Kidney epithelial cell (primary cell): Measurements from ENCODE around the gene GALNT9. TPM values are rescaled to one million over a fixed set of nuclear protein-coding genes. Genes with fewer than 3 reads are reported as not detected.

Experiments
- DNase-seq: peaks from one replicate; pipeline ENCODE4 v3.0.0-alpha.2; 2010; ENCODE audit warnings: low read depth
- H3K27me3 ChIP-seq: 2 replicates; pipeline ENCODE4 v1.6.0; 2011; ENCODE audit warnings: low read length; ENCODE audit not compliant: control insufficient read depth, insufficient read depth
- H3K36me3 ChIP-seq: 2 replicates; pipeline ENCODE4 v1.5.1; 2011; ENCODE audit warnings: low read length; ENCODE audit not compliant: control insufficient read depth, insufficient read depth
- H3K4me3 ChIP-seq: 2 replicates; pipeline ENCODE4 v1.5.1; 2011; ENCODE audit warnings: low read depth, mild to moderate bottlenecking, control low read depth, low read length
- total RNA-seq: library from RNA; depleted of rRNA; stranded (reverse); fragments of >200 nt; gene quantifications from 2 replicates; pipeline ENCODE4 v1.2.3, GENCODE V29; 2015
- TF ChIP-seq, protein P1 (sequence below): IDR thresholded peaks from 2 replicates; pipeline ENCODE4 v1.5.1; 2011; ENCODE audit warnings: mild to moderate bottlenecking, moderate library complexity, low read length, control low read depth, inconsistent platforms; ENCODE audit not compliant: insufficient read depth, poor library complexity, severe bottlenecking

Gene GALNT9
- total RNA-seq, 1 donor from 2014 or later: 1.5 TPM

DNA sequence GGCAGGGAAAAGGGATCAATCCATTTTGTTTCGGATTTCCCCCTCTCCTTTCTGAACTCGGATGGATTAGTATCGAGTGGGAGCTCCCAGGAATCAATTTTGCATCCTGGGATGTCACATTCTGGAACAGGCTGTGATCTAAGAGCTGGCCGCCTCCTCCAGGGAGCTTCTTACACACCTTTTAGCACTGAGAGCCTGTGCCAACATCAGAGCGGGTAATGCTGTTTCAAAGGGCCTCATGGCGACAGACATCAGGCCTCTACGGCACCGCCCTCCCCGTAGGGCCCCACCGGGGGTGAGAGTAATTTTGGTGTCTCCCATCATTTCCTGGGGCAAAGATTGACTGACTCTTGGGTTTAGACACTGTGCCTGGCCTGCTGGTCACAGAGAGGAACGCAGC is 2.7 kb downstream of the GALNT9 start:
- Histone ChIP-seq H3K36me3 (no peaks in the 10 kb centered on the region), H3K4me3 (no peak overlapping the region), H3K27me3 (peaks cover 64% of the 10 kb centered on the region)
- TF ChIP-seq, protein P1, sequence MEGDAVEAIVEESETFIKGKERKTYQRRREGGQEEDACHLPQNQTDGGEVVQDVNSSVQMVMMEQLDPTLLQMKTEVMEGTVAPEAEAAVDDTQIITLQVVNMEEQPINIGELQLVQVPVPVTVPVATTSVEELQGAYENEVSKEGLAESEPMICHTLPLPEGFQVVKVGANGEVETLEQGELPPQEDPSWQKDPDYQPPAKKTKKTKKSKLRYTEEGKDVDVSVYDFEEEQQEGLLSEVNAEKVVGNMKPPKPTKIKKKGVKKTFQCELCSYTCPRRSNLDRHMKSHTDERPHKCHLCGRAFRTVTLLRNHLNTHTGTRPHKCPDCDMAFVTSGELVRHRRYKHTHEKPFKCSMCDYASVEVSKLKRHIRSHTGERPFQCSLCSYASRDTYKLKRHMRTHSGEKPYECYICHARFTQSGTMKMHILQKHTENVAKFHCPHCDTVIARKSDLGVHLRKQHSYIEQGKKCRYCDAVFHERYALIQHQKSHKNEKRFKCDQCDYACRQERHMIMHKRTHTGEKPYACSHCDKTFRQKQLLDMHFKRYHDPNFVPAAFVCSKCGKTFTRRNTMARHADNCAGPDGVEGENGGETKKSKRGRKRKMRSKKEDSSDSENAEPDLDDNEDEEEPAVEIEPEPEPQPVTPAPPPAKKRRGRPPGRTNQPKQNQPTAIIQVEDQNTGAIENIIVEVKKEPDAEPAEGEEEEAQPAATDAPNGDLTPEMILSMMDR: no peak
- DNase-seq: no peak

DNA sequence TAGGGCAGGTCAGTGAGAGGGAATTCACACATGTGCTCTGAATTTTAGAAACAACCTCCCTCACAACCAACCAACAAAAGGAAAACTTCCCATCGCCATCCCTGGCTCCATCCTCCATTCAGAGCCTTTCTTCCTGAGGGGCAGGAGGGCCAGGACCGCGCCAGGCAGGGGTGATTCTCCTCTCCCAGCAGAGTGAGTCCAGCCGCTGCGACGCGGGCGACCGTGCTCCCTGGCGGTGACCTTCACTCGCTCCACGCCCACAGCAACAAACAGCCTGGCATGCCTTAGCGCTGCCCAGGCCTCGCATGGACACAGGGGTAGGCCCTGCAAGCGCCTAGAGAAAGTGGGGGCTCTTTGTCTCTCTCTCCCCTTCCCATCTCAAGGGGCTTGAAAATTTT is 3.7 kb downstream of the GALNT9 start:
- peaks cover 62% of the 10 kb centered on the region for H3K27me3 ChIP-seq
- no peak overlapping the region for H3K4me3 ChIP-seq
- TF ChIP-seq, protein P1: no peak
- no peaks in the 10 kb centered on the region for H3K36me3 ChIP-seq
- no peak for DNase-seq

DNA sequence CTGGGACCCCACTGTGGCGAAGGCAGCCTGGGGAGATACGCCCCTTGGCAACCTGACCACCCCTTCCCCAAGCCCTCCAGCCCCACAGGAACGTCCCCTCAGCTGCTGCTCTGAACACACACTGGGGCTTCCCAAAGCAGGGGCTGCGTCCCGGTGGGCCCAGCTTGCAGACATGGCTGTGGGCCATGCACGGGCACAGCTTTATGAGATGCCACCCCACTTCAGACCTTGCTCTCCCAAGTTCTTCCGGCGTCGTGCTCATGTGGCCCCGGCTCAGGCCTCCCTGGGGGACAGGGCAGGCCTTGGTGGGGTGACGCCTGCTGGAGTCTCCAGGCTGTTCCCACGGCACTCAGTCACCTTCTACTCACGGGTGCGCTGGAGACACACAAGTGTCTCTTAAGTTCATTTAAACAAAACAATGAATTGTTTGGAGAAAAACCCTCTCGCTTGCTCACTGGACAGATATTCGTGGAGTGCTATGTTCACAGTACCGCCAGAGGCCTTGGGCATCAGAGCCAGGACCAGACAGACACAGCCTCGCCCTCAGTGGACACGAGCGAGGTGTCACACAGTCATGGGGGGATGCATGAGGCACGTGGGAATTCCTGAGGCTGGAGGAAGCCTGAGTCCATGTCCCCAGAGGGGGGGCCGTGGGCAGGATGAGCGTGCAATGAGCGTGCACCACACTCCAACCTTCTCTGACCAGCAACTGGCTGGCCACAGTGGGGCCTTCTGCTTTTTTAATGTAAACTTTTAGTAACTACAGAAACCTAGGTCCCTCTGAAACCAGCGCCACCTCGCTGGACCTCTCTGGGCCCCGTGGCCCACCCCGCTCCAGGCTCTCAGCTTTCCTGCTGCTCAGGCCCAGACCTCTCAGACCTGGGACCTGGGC is 4.3 kb downstream of the GALNT9 start:
- TF ChIP-seq, protein P1: no peak
- no peak for DNase-seq
- Histone ChIP-seq H3K27me3 (peaks cover 56% of the 10 kb centered on the region), H3K4me3 (no peak overlapping the region), H3K36me3 (no peaks in the 10 kb centered on the region)

DNA sequence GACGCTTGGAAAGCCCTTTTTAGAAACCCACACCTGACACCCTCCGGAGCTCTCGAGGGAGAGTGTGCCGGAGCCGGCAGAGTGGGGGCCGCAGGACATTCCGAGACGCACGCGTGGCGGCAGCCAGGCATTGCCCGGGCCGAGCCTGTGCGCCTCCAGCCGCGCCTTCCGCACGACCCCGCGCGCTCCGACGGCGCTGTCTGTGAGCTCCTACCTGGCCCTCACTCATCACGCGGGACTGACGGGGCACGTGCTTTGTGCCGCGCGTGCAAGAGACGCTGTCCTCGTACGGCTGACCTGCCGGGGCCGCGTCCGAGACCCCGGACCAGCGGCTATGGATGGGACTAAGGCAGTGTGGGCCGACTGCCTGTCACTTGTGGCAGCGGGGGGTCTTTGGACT is 5.2 kb downstream of the GALNT9 start:
- Histone ChIP-seq H3K36me3 (no peaks in the 10 kb centered on the region), H3K4me3 (no peak overlapping the region), H3K27me3 (peaks cover 55% of the 10 kb centered on the region)
- DNase-seq: no peak
- TF ChIP-seq, protein P1: no peak

DNA sequence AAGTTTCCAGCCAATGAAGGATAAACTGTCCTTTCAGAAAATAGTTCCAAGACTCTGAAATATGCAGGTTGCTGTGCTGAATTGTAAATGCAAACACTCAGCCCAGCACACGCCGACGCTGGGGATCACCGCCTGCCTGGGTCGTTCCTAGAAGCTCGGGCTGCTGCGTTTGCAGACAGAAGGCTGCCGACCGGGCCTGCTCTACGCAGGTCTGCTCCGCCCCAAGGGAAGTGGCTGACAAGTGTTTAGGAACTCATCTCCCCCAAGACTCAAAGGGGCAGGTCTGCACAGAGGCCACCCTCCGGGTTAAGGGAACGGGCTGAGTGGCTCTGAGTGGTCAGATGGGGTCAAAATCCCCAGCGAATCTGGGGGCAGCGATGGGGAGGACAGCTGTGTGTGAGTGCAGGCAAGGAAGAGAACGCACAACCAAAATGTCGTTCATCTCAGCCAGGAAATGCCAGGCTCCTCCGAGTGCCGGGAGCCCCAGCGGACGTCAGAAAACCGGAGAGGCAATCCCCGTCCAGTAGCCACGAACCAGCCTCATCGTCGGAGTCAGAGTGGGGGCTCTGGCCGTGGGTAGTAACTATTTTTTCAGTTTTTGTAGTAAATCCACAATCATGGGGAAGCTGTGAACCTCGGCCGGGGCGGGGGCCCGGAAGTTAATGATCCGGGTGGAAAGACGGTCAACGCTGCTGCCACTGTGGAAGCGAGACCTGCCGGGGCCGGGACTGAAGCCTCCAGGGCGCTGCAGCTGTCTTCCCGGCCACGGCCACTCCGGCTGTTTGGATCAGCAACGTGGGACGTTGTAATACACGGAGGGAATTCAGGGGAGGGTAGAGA is 6.0 kb downstream of the GALNT9 start:
- TF ChIP-seq, protein P1: no peak
- no peaks in the 10 kb centered on the region for H3K36me3 ChIP-seq
- no peak overlapping the region for H3K4me3 ChIP-seq
- peaks cover 49% of the 10 kb centered on the region for H3K27me3 ChIP-seq
- DNase-seq: no peak
